Measurements from ENCODE around the gene TPT1. TPM values are rescaled to one million over a fixed set of nuclear protein-coding genes. Genes with fewer than 3 reads are reported as not detected.
"Not testable (repeated sequence)": the region's sequence is repeated elsewhere in the genome, so short reads cannot be mapped to it uniquely, and the experiment has no call there.

The TPT1 gene
- total RNA-seq, 1 donor from 2014 or later: 1,515 TPM

GRCh38 chr13:45299194-45299593 is 41.8 kb downstream of the TPT1 start:
- H3K36me3 Mint-ChIP-seq (ENCODE audit: unreplicated experiment): no peaks in the 10 kb centered on the region
- H3K27ac Mint-ChIP-seq (ENCODE audit: unreplicated experiment): no peak overlapping the region
- peaks cover 6% of the 10 kb centered on the region for H3K4me1 Mint-ChIP-seq (ENCODE audit: low read depth, unreplicated experiment)
- H3K4me3 Mint-ChIP-seq (ENCODE audit: unreplicated experiment): no peak overlapping the region
- TF ChIP-seq CTCF (IDR thresholded peaks at IDR 0.05; ENCODE audit: partially characterized antibody, unreplicated experiment): no peak
- no peaks in the 10 kb centered on the region for H3K27me3 Mint-ChIP-seq (ENCODE audit: unreplicated experiment)
- DNase-seq: no peak
- no peaks in the 10 kb centered on the region for H3K9me3 Mint-ChIP-seq (ENCODE audit: unreplicated experiment)

- H3K27me3 Mint-ChIP-seq (ENCODE audit: unreplicated experiment); H3K27ac Mint-ChIP-seq (ENCODE audit: unreplicated experiment); H3K4me1 Mint-ChIP-seq (ENCODE audit: low read depth, unreplicated experiment); H3K9me3 Mint-ChIP-seq (ENCODE audit: unreplicated experiment); DNase-seq; H3K4me3 Mint-ChIP-seq (ENCODE audit: unreplicated experiment); H3K36me3 Mint-ChIP-seq (ENCODE audit: unreplicated experiment): not testable (repeated sequence)
Observed at GRCh38 chr13:45298550-45298949, 42.4 kb downstream of the TPT1 start.

- TF ChIP-seq CTCF (IDR thresholded peaks at IDR 0.05; ENCODE audit: partially characterized antibody, unreplicated experiment): no peak
- H3K4me1 Mint-ChIP-seq (ENCODE audit: low read depth, unreplicated experiment): peaks cover 7% of the 10 kb centered on the region
- no peaks in the 10 kb centered on the region for H3K27me3 Mint-ChIP-seq (ENCODE audit: unreplicated experiment)
- no peaks in the 10 kb centered on the region for H3K36me3 Mint-ChIP-seq (ENCODE audit: unreplicated experiment)
- H3K27ac Mint-ChIP-seq (ENCODE audit: unreplicated experiment): no peak overlapping the region
- H3K9me3 Mint-ChIP-seq (ENCODE audit: unreplicated experiment): no peaks in the 10 kb centered on the region
- no peak for DNase-seq
- H3K4me3 Mint-ChIP-seq (ENCODE audit: unreplicated experiment): no peak overlapping the region
Observed at GRCh38 chr13:45298206-45298505, 42.8 kb downstream of the TPT1 start.

GRCh38 chr13:45297456-45298205 is 43.4 kb downstream of the TPT1 start:
- no peak for TF ChIP-seq CTCF (IDR thresholded peaks at IDR 0.05; ENCODE audit: partially characterized antibody, unreplicated experiment)
- peaks cover 8% of the 10 kb centered on the region for H3K4me1 Mint-ChIP-seq (ENCODE audit: low read depth, unreplicated experiment)
- no peak overlapping the region for H3K4me3 Mint-ChIP-seq (ENCODE audit: unreplicated experiment)
- H3K27ac Mint-ChIP-seq (ENCODE audit: unreplicated experiment): no peak overlapping the region
- H3K9me3 Mint-ChIP-seq (ENCODE audit: unreplicated experiment): peaks cover 2% of the 10 kb centered on the region
- no peak for DNase-seq
- H3K36me3 Mint-ChIP-seq (ENCODE audit: unreplicated experiment): no peaks in the 10 kb centered on the region
- no peaks in the 10 kb centered on the region for H3K27me3 Mint-ChIP-seq (ENCODE audit: unreplicated experiment)

GRCh38 chr13:45296259-45296658 is 44.7 kb downstream of the TPT1 start:
- Mint-ChIP-seq H3K27me3 (ENCODE audit: unreplicated experiment) (no peaks in the 10 kb centered on the region), H3K4me3 (ENCODE audit: unreplicated experiment) (no peak overlapping the region), H3K27ac (ENCODE audit: unreplicated experiment) (no peak overlapping the region), H3K4me1 (ENCODE audit: low read depth, unreplicated experiment) (peaks cover 14% of the 10 kb centered on the region), H3K9me3 (ENCODE audit: unreplicated experiment) (peaks cover 3% of the 10 kb centered on the region), H3K36me3 (ENCODE audit: unreplicated experiment) (no peaks in the 10 kb centered on the region)
- no peak for DNase-seq
- no peak for TF ChIP-seq CTCF (IDR thresholded peaks at IDR 0.05; ENCODE audit: partially characterized antibody, unreplicated experiment)
